ENCODE data around the gene ATP5PO.

- TF ChIP-seq, protein P1, sequence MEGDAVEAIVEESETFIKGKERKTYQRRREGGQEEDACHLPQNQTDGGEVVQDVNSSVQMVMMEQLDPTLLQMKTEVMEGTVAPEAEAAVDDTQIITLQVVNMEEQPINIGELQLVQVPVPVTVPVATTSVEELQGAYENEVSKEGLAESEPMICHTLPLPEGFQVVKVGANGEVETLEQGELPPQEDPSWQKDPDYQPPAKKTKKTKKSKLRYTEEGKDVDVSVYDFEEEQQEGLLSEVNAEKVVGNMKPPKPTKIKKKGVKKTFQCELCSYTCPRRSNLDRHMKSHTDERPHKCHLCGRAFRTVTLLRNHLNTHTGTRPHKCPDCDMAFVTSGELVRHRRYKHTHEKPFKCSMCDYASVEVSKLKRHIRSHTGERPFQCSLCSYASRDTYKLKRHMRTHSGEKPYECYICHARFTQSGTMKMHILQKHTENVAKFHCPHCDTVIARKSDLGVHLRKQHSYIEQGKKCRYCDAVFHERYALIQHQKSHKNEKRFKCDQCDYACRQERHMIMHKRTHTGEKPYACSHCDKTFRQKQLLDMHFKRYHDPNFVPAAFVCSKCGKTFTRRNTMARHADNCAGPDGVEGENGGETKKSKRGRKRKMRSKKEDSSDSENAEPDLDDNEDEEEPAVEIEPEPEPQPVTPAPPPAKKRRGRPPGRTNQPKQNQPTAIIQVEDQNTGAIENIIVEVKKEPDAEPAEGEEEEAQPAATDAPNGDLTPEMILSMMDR (IDR thresholded peaks at IDR 0.05; ENCODE audit: low read depth, low read length, missing input control): no peak
- no peak for TF ChIP-seq JUND (IDR thresholded peaks at IDR 0.05)
Observed at GRCh38 chr21:33909756-33910155, 5.8 kb downstream of the ATP5PO start.

All from liver (tissue), 3 donors.